GM21619 (cell line): Measurements from ENCODE around the gene PRR35.

Source experiments
- ATAC-seq: cut with Tn5 transposase; IDR thresholded peaks from one replicate; pipeline ENCODE4 v1.9.1; 2021; ENCODE audit not compliant: unreplicated experiment

The PRR35 gene

DNA sequence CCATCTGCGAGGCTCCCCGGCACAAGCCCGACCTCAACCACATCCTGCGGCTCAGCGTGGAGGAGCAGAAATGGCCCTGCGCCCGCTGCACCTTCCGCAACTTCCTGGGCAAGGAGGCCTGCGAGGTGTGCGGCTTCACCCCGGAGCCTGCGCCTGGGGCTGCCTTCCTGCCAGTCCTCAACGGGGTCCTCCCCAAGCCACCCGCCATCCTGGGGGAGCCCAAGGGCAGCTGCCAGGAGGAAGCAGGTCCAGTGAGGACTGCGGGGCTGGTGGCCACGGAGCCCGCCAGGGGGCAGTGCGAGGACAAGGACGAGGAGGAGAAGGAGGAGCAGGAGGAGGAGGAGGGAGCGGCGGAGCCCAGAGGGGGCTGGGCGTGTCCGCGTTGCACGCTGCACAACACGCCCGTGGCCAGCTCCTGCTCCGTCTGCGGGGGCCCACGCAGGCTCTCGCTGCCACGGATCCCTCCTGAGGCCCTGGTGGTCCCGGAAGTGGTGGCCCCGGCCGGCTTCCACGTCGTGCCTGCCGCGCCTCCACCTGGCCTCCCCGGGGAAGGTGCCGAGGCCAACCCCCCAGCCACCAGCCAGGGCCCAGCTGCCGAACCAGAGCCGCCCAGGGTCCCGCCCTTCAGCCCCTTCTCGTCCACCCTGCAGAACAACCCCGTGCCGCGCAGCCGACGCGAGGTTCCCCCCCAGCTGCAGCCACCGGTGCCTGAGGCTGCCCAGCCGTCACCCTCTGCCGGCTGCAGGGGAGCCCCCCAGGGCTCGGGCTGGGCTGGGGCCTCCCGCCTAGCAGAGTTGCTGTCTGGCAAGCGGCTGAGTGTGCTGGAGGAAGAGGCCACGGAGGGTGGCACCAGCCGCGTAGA lies 13.1 kb upstream of the PRR35 start:
- ATAC-seq, result no peak

GRCh38 chr16:548586-548985 lies 11.6 kb upstream of the PRR35 start:
- ATAC-seq, result no peak

- ATAC-seq, result no peak
Observed at GRCh38 chr16:549544-550263, 10.5 kb upstream of the PRR35 start.

DNA sequence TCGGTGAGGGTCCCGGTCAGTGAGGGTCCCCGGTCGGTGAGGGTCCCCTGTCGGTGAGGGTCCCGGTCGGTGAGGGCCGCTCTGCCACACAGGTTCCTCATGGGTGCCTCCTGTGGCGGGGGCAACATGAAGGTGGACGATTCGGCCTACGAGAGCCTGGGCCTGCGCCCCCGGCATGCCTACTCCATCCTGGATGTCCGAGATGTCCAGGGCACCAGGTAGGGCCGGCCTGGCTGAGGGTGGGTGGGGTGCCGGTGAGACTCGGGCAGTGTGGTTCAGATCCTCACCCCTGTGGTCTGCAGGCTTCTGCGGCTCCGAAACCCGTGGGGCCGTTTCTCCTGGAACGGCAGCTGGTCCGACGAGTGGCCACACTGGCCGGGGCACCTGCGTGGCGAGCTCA lies 9.0 kb upstream of the PRR35 start:
- no peak for ATAC-seq

- no peak for ATAC-seq
Observed at GRCh38 chr16:552171-552570, 8.0 kb upstream of the PRR35 start.

- no peak for ATAC-seq
Observed at GRCh38 chr16:553601-554296, 6.4 kb upstream of the PRR35 start.

DNA sequence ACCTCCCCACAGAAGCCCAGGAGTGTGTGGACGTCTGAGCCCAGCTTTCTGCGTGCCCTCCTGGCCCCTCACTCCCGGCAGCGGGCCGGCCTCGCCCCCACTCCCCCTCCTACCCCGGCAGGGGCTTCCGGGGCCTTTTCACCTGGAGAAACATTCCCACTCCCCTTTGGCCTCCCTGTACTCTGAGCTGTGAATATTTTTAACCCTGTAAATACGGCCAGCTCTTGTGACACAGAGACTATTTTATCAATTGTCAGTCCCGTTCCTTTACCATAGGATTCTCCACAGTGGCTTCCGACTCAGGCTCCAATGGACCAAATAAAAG lies 5.9 kb upstream of the PRR35 start:
- ATAC-seq, result no peak

- no peak for ATAC-seq
Observed at GRCh38 chr16:554640-555365, 5.4 kb upstream of the PRR35 start.

DNA sequence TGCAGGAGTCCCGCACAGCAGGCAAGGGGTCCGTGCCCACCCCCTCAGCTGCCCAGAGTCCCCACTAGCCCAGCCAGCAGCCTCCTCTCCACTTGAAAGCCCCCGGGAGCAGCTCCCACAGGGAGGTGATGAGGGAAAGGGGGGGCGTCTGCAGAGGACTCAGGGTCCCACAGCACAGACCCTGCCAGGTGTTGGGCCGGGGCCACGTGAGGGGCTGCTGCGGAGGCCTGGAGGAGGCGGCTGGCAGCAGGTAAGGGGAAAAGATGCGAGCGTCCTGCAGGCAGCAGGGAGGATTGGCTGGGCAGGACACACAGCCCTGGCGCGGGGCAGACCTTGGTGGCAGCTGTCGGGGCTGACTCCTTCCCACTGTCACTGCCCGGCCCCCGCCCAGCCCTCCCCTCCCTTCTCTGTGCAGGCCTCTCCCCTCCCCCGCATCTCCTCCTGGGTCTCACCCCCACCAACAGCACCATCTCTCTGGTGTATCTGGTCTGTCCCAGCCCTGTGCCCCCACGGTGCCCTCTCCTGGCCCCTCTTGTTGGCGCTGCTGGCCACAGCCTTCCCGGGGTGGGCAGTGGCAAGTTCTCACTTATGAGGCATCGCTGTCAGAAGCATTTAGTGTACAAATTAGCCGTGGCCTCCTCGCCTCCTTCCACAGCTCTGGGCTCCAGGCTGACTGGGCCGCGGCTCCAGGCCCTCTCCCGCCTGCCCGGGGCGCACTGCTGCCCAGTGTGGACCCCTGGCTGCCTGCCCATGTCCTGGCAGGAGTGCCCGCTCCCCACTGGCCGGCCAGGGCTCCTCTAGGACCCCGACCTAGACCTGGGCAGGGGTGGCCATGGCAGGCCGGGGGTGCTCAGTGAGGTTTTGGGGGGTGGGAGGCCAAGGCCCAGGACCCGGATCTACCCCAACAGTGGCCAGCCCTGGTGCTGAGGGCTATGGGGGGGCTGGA lies 4.4 kb upstream of the PRR35 start:
- ATAC-seq, result no peak

GRCh38 chr16:556474-557173 lies 3.6 kb upstream of the PRR35 start:
- no peak for ATAC-seq

DNA sequence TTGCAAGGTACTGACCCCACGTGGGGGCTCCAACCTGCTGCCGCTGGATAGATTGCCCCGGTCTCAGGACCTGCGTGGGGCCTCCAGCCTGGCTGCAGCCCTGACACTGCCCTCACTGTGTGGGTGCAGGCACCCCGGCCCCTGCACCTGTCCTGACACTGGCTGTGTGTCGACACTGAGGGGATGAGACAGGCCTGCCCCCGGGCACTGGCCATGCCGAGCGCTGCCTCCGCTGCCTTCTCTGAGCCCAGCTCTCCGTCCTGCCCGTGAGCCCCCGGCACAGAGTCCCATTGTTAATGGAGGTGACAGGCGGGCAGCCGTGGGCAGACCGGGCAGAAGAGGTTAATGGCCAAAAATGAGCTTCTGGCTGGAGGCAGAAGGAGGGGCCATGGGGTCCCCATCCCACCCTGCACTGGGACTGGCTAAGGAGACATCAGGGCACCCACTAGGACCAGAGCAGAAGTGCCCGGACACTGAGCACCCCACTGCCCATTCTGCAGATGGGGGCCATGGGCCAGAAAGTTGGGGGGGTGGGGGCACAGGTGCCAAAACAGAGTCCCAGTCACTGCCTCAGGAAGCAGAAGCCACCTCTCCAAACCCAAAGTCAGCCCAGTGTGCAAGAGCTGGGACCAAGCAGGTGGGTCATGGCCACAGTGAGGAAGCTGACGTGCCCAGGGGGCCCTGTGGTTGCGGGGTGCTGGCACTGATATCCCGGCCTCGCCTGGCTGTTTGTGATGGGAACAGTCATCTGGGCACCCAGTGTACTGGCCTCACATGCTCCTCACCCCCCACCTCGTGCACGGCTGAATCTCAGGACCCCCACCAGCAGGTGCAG lies 2.5 kb upstream of the PRR35 start:
- no peak for ATAC-seq

DNA sequence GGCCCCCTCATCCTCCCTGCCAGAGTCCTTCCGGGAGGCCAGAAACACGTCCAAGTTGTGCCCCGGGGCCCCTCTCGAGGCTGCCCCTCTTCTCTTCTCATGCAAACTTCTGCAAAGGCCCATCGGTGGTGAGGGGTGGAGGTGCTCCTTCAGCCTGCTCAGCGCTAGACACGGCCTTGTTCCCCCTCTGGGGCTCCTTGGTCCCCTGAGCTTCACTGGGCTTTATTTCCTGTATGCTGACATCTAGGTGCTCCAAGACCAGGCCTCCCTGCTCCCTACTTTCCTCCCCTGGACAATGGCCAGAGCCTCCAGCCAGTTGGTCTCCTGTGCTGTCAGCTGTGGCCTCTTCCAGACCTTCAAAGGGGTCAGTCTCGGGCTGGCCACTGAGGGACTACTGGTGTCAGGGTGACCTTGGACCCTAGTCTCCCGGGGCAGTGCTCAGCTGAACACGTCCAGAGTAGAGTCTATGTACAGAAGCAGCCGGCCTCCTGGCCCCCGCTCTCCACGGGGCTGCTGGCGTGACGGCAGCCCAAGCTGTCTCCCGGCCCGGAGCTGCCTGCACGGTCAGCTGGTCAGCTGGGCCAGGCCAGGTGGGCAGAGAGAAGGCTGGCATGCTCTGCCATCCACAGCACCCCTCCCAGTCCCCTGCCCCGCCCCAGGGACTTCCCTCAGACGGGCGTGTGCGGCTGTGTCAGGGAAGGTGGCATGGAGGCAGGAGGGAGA lies 1.7 kb upstream of the PRR35 start:
- ATAC-seq, result no peak

DNA sequence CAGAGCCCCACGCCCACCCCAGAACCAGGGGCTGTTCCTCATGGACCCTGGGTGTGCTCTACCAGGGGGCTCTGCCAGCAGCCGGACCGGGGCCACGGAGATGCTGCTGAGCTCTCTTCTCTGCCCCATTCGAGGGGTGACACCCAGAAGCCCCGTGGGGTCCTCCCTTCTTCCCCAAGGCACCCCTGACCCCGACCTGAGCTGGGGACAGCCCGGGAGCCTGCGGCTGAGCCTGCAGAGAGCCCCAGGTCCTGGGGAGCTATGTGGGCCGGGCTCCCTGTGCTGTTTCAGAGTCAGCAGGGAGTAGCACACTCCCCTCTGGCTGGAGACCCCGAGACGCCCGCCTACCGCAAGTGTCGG lies 1.2 kb upstream of the PRR35 start:
- no peak for ATAC-seq

DNA sequence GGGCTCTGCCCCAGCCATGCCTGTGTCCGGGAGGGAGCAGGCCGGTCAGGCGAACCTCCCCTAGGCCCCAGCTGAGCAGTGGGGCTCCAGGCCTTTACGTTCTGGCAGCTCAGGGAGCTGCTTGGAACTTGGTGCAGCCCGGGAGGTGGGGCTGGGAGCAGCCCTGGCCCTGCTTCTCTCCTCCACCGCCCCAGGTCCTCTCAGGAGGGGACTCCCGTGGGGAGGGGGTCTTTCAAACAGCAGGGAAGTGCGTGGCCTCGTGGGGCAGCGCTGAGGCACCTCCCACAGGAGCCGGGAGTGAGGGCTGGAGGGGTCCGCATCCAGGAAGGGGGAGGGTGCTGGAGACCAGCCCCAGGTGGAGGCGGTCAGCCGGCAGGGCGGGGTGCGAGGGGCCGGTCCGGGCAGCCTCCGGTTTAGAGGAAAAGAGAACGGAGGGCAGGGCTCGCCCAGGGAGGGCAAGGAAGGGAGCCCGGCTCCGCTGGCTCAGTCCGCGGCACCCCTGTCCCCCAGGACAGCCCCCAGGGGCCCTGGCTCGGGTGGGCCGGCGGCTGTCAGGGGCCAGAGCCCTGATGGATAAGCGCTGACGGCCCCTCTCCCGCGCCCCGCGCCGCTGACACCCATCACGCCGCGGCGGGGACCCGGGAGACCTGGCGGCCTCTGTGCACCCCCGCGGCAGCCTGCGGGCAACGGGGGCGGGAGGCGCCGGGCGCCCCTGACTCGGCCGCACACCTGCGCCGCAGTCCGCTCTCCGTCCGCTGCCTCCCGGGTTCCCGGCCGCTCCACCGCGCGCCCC lies 587 bp upstream of the PRR35 start:
- no peak for ATAC-seq

GRCh38 chr16:560701-561412 lies 663 bp downstream of the PRR35 start:
- no peak for ATAC-seq

DNA sequence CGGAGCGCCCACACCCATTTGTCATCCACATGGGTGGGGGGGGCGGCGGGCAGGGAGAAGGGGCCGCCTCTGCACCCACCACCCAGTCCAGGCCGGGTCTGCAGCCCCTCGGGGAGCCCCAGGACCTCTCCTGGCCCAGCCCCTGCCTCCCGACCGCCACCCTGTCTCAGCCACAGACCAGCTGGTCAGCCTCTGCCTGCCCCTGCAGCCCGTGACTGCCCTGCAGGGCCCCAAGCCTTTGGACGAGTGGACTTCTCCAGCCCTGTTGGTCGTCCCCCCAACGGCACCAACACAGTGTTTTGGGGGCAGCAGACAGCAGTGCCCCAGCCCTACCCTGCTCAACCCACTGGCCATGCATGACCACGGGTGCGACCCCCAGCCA lies 1.2 kb downstream of the PRR35 start:
- ATAC-seq, result no peak
